HG03521 (cell line): ENCODE results near the gene PPP2R5B.

Source experiments
- ATAC-seq: cut with Tn5 transposase; IDR thresholded peaks from one replicate; pipeline ENCODE4 v1.9.1; 2021; ENCODE audit warnings: mild to moderate bottlenecking, moderate library complexity; ENCODE audit not compliant: unreplicated experiment

Gene PPP2R5B

GRCh38 chr11:64925536-64926436 lies 1.3 kb downstream of the PPP2R5B start:
- no peak for ATAC-seq

- no peak for ATAC-seq
Observed at GRCh38 chr11:64926689-64927088, 2.2 kb downstream of the PPP2R5B start.

- ATAC-seq: no peak
Observed at GRCh38 chr11:64928957-64929356, 4.5 kb downstream of the PPP2R5B start.

GRCh38 chr11:64929625-64930024 lies 5.1 kb downstream of the PPP2R5B start:
- ATAC-seq: no peak

GRCh38 chr11:64930340-64930739 lies 5.9 kb downstream of the PPP2R5B start:
- no peak for ATAC-seq

GRCh38 chr11:64931290-64931689 lies 6.8 kb downstream of the PPP2R5B start:
- no peak for ATAC-seq

- no peak for ATAC-seq
Observed at GRCh38 chr11:64932324-64932723, 7.8 kb downstream of the PPP2R5B start.

GRCh38 chr11:64933213-64933934 lies 8.9 kb downstream of the PPP2R5B start:
- no peak for ATAC-seq

GRCh38 chr11:64933935-64934681 lies 9.6 kb downstream of the PPP2R5B start:
- ATAC-seq: no peak

GRCh38 chr11:64934682-64935358 lies 10.3 kb downstream of the PPP2R5B start:
- no peak for ATAC-seq

GRCh38 chr11:64935359-64936081 lies 11.0 kb downstream of the PPP2R5B start, which contains the start of gene GPHA2:
TSS of gene GPHA2 (minus strand) at chr11:64935893. CDS start at chr11:64935460, 433 bp downstream.
- no peak for ATAC-seq

GRCh38 chr11:64936539-64936938 lies 12.1 kb downstream of the PPP2R5B start:
- no peak for ATAC-seq

GRCh38 chr11:64947208-64947814 lies 22.8 kb downstream of the PPP2R5B start:
- ATAC-seq: no peak

- no peak for ATAC-seq
Observed at GRCh38 chr11:64951529-64951928, 27.0 kb downstream of the PPP2R5B start.

- no peak for ATAC-seq
Observed at GRCh38 chr11:64954201-64954600, 29.7 kb downstream of the PPP2R5B start.

GRCh38 chr11:64959498-64959897 lies 35.0 kb downstream of the PPP2R5B start:
- ATAC-seq: no peak

- ATAC-seq: no peak
Observed at GRCh38 chr11:64960719-64961118, 36.2 kb downstream of the PPP2R5B start.

GRCh38 chr11:64963072-64963631 lies 38.7 kb downstream of the PPP2R5B start:
- no peak for ATAC-seq

- no peak for ATAC-seq
Observed at GRCh38 chr11:64967375-64967774, 42.9 kb downstream of the PPP2R5B start.
